Islet of Langerhans (tissue), 1 donor: ENCODE measurements around the gene GRM1.

ENCODE experiments used
- FAIRE-seq: peaks from one replicate; lab custom pipeline; 2011; peaks lifted over from hg19 to GRCh38; lab: Jason Lieb, UNC

Gene GRM1

DNA sequence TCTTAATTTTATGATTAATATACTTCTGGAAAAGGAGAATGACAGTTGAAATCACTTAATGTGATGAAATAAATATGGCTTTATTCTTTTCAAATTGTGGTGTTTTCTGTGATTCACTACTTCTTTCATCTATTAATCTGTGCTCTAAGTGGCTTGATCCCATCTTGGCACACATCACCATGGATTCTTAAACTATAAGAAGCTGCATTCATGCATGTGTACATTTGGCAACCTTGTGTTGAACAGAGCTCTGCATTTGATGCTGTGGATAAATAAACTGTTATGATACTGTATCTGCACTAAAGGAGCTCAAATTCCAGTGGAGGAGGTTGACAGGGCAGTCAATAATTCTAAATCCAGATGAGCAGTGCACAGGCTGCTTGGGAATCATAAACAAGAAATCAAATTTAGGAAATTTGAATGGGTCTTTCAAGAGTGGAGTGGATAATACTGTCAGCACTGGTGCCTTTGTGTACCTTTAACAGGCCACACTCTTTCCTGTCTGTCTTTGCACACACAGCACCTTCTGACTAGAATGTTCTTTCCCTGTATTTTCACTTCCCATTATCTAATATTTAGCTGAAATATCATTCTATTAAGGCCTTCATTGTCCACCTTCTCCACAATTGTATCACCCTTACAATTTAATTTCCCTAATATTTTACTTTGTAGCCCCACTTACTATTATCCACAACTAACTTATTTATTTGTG, 252.9 kb downstream of the GRM1 start:
- FAIRE-seq = no peak

DNA sequence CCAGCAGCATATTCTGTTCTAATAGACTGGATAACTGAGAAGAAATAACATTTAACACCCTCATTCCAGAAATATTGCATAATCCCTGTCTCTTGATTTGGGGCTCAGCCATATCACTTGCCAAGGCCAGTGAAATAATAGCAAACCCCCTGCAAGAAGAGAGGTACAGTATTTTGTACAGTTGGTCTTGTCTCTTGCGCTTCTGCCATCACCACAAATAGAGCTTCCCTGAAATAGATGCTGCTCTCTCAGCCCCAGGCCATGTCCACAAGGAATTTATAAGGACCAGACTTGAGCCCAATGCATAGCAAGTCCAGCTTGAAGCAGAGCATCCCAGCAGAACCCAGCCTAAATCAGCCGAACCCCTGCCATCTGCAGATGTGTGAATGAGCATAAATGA, 254.0 kb downstream of the GRM1 start:
- FAIRE-seq = no peak

DNA sequence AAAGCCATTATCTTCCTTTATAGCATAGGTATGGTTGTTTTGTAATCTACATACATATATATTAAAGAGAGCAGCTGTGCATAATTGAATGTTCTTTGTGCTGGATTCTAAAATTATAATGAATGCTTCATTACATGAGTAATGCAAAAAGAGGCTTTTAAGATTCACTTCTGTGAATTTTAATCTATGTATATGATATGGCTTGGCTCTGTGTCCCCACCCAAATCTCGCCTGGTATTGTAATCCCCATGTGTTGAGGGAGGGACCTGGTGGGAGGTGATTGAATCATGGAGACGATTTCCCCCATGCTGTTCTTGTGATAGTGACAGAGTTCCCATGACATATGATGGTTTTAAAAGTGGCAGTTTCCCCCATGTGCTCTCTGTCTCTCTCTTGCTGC, 255.4 kb downstream of the GRM1 start:
- no peak for FAIRE-seq

DNA sequence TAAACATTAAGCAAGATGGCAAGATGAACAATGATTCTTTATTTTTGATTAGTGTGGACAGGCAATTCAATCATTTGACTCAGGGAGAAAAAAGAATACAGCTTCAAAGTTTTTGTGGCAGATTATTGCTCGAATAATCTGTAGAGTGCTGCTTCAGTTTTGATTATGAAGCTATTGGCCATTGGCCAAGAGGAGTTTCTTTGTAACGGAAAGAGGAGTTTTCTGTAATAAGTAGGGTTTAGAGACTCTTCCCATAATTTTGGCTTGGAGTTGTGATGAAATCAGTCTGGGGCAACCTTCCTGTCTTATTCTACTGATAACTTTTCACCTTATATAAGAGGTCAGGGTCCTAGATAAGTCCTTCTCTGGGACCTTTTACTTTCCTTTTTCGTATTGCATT, 258.1 kb downstream of the GRM1 start:
- no peak for FAIRE-seq

DNA sequence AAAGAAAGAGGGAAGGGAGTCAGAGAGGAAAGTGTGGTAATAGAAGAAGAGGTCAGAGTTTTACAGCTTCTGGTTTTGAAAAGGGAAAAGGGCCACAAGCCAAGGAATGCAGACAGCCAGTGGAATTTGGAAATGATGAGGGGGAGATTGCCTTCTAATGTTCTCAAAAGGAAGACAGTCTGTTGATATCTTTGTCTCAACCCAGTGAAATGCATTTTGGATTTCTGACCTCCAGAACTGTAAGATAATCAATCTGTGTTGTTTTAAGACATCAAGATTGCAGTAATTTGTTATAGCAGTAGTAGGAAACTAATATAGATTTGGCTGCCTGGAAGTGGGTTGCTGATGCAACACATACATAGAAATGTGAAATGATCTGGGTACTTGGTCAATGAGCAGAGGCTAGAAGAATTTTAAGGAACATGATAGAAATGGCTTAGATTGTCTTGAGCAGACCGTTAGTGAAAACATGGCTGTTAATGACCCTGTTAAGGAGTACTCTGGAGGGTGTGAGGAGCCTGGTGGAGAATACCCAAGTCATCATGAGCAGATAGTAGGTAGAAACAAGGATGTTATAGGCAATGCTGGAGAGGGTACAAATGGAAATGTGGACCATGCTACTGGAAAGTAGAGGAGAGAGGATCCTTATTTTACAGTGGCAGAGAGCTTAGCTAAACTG, 259.0 kb downstream of the GRM1 start:
- no peak for FAIRE-seq

DNA sequence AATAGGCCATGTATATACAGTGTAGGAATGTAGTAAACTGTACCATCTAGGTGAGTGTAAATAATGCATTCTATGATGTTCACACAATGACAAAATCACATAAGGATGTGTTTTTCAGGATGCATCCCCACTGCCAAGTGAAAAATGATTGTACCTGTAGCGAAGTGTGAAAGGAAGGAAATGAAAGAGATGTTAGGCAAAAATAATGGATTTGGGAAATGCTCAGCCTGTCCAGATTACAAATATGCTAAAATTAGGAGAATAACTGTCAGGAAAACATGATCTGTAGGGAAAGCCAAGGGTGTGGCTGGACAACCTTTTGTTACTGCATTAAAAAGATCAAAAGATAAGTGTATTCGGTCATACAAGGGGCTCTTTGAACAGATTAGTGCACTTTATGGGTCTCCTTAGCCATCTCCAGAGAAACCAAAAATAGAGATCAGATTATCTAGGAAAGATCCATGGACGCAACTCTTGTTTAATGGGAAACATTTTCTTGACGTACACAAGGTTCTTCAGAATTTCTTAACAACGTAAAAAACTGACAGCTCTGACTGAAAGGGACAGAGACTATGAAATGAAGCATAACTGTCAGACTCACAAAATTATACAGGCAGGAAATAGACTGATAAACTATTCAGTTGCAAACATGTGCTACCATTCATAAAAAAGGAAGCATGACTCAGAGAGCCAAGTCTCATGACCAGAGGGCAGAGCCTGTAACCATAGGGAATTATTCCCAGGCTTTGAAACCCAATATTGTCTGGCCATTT, 261.1 kb downstream of the GRM1 start:
- FAIRE-seq = peak; percentile 61

DNA sequence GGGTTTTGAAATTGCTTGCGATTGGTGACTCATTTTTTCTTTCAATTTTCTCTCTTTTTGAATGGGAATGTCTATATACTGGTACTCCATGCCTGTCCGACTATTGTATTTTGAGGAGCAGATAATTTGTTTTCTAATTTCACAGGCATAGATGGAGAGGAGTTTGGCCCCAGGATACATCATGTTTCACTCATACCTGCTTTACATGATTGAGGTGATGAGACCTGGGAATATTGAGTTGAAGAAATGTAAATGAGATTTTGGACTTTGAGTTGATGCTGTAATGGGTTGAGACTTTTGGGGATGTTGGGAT, 261.7 kb downstream of the GRM1 start:
- no peak for FAIRE-seq

DNA sequence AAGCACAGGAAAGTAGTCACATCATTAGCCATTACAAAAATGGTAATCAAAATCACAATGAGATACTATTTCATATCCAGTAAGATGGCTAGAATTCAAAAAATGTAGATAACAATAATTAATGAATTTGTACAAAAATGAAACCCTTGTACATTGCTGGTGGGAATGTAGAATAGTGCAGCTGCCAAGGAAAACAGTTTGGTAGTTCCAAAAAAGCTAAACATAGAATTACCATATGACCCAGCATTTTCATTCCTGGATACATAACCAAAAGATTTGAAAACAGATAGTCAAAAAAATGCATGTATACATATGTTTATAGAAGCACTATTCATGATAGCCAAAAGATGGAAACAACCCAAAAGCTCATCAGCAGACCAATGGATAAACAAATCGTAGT, 263.6 kb downstream of the GRM1 start:
- no peak for FAIRE-seq

DNA sequence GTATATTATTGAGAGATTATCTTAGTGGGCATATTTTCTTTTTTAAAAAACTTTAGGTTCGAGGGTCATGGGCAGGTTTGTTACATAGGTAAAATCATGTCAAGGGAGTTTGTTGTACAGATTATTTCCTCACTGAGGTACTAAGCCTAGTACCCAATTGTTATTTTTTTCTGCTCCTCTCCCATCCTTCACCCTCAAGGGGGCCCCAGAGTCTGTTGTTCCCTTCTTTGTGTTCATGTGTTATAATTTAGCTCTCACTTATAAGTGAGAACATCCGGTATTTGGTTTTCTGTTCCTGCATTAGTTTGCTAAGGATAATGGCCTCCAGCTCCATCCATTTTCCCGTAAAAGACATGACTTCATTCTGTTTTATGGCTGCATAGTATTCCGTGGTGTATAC, 266.8 kb downstream of the GRM1 start:
- no peak for FAIRE-seq

DNA sequence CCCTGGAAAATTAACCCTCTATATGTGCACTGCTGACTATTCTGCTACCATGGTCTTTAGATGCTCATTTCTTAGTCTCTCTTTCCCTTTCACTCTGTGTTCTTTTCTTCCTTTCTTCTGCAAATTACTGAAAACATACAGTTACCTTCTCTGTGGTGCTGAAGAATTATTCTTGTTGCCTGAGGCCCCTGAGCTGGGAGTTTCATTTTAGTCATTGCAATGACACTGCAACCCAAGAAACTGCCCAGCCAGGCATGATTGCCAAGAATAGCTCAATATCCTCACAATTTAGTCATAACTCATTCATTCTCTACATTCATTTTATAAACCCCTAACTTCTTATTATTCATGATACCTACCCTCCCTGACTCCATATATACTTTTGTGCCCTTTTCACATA, 269.0 kb downstream of the GRM1 start:
- FAIRE-seq = no peak

DNA sequence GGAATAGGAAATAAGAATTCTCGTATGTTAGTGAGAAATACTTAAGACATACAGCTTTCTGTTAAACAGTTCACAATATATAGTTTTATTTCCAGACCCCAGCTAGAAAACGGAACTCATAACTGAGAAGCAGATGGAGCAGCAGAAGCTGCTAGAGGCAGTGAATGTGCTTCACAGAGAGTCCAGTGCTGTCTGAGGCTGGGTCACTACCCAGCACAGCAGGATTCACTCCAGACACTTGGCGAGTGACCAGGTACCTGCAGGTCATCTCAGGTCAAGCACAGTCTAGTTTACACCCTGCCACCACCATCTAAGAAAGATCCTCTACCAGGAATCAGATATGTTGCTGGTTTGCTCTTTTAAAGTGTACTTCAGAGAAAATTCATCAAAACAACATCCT, 271.7 kb downstream of the GRM1 start:
- FAIRE-seq = peak; percentile 89

DNA sequence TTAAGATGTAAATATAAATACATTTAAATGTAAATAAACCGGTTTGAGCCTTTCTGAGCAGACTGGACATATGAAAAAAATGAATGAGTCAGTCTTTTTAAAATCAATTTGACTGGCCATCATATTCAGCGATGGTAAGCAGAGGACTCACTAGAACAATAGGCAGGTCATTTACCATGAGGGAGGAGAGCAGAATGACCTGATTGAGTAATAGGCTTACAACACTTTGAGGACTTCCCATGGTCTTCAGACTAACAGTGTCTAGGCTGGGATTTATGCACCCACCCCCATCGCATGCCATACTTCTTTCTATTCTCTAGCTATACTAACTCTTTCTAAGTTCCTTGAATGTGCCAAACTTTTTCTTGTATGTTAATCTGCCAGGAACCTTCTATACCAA, 272.9 kb downstream of the GRM1 start:
- no peak for FAIRE-seq

DNA sequence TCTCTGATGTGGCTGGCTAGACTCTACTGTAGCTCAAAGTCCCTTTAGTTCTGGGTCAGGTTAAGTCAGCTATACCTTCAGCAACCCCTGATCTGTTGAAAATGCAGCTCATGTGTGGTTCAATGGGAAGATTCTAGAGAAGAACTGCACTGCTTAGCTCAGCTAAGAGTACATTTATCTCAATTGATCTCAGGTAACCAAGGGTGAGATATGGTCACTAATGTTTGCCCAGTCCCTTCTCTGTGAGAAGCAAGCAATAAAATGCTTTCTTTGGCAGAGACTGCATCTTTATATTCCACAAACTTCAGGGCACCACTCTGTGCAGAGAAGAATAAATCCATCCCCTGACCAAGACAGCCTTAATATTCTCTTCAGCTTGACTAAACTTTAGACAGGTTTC, 274.1 kb downstream of the GRM1 start:
- FAIRE-seq = no peak

DNA sequence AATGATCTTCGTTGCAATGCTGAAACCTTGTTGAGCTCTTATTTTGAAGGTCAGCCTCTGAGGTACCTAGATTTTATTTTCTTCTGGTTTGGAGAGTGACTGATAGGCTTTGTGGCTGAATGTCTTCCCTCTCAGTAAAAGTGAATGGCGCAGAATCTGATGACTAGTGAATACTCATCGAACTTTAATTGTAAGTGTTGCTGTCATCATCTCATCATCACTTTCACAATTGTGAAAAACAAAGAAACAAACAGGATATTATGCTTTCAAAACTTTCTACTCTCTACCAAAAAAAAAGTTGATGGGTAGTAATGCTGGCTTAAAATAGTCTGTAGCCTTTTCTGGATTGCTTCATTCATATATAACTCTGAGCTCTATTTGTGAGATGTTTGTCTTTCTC, 275.3 kb downstream of the GRM1 start:
- FAIRE-seq = no peak

DNA sequence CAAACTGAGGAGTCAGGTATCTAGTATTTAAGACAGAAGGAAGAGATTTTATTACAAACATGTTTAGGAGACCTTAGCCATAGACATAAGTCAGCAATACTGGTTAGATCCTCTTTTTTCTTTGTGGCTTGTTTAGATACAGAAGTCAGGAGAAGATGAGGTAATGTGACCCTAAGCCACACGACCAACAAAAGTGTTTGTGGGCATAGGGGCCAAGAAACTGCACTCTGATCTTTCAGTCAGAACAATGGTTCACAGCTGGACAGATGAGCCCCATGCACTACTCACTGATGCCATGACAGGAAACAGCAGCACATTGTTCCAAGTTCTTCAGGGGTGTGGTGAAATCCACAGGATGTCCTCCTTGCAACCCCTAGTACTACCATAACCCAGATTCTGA, 276.2 kb downstream of the GRM1 start:
- FAIRE-seq = no peak

DNA sequence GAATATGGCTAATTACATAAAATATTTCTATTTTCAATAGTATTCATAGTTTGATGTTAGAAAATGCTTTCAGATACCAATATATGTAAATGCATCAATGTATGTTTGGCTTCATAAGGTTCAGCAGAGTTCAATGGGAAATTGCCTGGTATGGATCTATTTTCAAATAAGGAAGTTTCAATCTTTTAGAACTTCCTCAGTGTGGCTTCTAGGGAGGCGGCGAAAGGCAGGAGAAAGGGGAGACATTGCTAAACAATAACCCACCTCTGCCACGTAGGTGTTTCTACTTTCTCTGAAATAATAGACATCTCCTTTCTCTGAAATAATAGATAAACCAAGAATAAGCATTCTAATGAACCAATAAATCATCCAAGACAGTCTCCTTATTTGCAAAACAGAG, 277.1 kb downstream of the GRM1 start:
- no peak for FAIRE-seq

DNA sequence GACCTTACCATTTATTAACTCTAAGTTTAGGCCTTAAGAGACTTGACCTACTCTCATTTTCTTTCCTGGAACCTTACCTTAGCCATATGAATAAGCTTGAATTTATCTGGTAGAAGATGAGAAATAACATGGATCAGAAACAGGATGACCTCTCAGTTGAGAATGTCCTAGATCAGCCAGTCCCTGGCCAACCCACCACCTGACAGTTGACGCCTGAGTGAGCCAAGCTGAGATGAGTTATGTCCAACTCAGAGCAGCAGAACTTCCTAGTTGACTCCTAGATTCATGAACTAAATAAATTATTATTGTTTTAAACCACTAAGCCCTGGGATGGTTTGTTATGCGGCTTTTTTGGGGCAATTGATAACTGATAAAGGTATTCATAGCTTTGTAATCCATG, 281.8 kb downstream of the GRM1 start:
- FAIRE-seq = no peak

DNA sequence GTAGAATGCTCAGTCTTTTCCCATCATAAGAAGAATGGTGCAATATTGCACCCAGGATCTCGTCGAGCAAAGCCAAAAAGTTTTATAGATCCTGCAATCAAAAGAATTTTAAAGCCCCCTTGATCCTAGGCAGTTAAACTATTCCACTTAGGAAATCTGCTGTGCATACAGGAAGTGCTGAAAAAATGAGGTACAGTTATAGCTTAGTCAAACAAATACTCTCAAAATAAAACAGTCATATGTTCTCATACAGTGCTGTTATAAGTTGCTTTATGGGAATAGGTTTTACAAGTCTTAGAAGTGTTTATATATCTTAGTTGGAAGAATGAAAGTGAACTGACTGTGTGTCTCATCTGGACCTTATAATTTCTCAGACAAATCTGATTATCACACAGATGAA, 282.2 kb downstream of the GRM1 start:
- no peak for FAIRE-seq

DNA sequence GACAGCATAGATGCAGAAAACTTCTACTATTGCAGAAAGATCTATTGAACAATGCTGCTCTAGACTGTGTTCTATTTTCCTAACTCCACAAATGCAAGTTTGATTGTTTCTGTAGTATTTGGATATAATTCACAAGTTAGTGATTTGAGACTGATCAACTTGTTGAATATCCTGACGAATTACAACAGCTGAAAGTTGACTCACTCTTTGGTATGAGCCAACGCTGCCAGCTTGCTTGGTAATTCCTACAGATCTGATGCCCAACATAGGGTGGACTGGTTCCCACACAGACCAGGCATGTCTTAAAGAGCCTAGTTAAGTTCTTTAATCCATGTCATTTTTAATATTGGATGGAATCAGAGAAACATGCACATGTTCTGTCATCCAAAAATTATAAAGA, 283.7 kb downstream of the GRM1 start:
- no peak for FAIRE-seq

DNA sequence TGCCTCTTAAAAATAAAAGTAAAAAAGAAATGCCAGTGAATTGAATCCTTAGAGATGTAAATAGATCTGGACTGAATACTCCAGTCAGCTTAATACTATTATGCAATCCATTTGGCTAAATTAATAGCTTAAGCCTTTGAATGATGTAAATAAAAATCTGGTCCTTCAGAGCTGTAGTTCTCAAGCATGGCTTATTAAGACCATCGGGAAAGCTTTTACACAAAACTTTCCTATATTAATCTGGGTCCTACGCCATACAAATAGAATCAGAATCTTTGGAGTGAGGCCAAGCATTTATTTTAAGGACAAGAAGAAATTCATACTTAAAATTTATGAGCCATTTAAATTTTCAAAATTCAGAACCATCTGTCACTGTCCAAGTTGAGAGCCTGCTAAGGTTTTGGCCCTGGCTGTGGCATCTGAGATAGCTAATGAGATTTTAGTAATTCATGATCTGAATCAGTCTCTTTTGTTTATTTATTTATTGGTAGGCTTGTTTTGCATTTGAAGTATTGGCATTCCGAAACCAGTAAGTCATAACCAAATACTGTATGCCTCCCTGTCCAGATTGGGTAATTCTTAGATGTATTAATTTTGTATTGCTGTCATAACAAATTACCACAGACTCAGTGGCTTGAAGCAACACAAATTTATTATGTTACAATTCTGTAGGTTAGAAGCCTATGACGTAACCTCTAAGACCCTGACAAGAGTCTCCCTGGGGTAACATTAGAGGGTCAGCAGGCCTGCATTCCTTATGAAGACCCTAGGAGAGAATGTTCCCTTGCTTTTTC, 286.7 kb downstream of the GRM1 start:
- FAIRE-seq = no peak

DNA sequence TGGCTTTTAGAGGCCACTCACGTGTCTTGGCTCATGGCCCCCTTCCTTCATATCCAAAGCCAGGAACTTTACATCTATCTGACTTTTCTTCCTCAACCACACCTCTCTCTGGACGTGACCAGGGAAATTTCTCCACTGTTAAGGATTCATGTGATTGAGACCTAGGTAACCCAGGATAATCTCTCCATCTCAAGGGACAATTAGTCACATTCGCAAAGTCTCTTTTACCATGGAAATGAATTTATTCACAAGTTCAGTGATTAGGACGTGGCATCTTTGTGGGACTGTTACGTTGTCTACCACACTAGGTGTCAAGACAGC, 287.3 kb downstream of the GRM1 start:
- no peak for FAIRE-seq

DNA sequence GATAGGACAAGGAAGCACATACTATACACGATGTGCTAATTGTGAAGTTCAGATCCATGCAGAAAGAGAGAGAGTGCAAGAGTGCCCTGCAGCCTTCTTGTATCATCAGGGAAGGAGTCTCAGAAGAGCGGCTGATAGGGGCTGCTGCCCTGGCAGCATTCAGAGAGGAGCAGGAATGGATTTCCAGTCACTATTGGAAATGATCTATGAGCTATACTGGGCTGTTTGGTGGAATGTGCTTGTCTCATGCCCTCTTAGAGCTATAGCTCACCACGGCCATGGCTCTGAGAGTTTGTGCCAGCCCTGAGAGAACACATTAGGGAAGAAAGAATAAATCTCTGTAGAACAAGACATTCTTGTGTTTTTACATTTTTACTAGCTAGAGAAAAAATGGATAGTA, 302.2 kb downstream of the GRM1 start:
- no peak for FAIRE-seq

DNA sequence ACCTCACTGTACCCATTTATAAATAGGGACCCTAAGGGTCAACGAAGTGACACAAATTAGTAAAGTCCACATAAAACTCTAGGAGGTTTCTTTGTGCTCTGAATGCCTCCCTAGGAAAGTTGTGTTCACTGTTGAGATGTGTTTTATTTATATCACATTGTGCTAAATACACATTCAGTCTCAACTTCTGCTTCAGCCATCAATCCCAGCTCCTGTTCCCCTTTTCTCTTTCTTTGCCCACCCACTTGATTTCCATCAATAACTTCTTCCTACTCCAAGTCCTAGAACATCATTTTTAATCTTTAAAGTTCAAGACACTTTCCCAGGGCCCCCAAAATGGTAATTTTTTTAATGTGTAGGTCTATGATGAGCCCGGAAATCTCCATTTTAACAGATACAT, 306.5 kb downstream of the GRM1 start:
- no peak for FAIRE-seq
